CD4-positive, alpha-beta T cell (primary cell): ENCODE measurements around the gene CEP112. TPM values are rescaled to one million over a fixed set of nuclear protein-coding genes. Genes with fewer than 3 reads are reported as not detected.

Source experiments
- ATAC-seq: fragments of 200-7000 bp; cut with Tn5 transposase; one replicate; pipeline ENCODE4 v1.10.0; 2022; ENCODE audit warnings: mild to moderate bottlenecking; ENCODE audit not compliant: poor library complexity
- CTCF ChIA-PET: fragments of 350-600 bp; sonication (Branson Sonifier 250); formaldehyde crosslinking; loops from one replicate; lab custom pipeline; 2021; ENCODE audit warnings: antibody characterized with exemption, inconsistent platforms; lab: Charles Lee
- POLR2A ChIA-PET: fragments of 350-600 bp; sonication (Branson Sonifier 250); formaldehyde crosslinking; loops from one replicate; lab custom pipeline; 2021; ENCODE audit warnings: antibody characterized with exemption, inconsistent platforms; lab: Charles Lee
- DNase-seq, 14 experiments: peaks; one replicate each; pipeline ENCODE4 v3.0.0-alpha.2; 2013 to 2020; ENCODE audit warnings: mixed read lengths in 2 of 14
- H3K27ac ChIP-seq, 2 donors: one replicate each; pipeline versions ENCODE4 v1.5.1 to v1.7.0; 2013; ENCODE audit warnings: low read length in 2 of 2, low read depth in 1 of 2, mild to moderate bottlenecking in 1 of 2
- H3K27me3 ChIP-seq, 2 experiments: 1 replicate in 1 of 2; 2 replicates in 1 of 2; pipeline versions ENCODE4 v1.6.1 to v1.7.0; 2013; ENCODE audit warnings: low read length in 2 of 2, control low read depth in 1 of 2, mild to moderate bottlenecking in 1 of 2, moderate library complexity in 1 of 2; ENCODE audit not compliant: insufficient read depth in 2 of 2, control insufficient read depth in 1 of 2
- H3K36me3 ChIP-seq: one replicate; pipeline ENCODE4 v1.6.1; 2013; ENCODE audit warnings: low read length, control low read depth; ENCODE audit not compliant: insufficient read depth
- H3K4me1 ChIP-seq: one replicate; pipeline ENCODE4 v1.6.1; 2013; ENCODE audit warnings: low read length, control low read depth; ENCODE audit not compliant: insufficient read depth
- H3K4me3 ChIP-seq: one replicate; pipeline ENCODE4 v1.5.1; 2013; ENCODE audit warnings: mild to moderate bottlenecking, low read length, moderate library complexity
- H3K9me3 ChIP-seq, 2 experiments: 1 replicate in 1 of 2; 2 replicates in 1 of 2; pipeline versions ENCODE4 v1.6.1 to v1.7.0; 2013; ENCODE audit warnings: low read length in 2 of 2, mild to moderate bottlenecking in 2 of 2, control low read depth in 1 of 2, moderate library complexity in 1 of 2; ENCODE audit not compliant: control insufficient read depth in 1 of 2, insufficient read depth in 1 of 2
- H3K27ac Mint-ChIP-seq: one replicate; pipeline ENCODE4 v1.8.0; 2020; ENCODE audit warnings: mixed read lengths
- H3K27me3 Mint-ChIP-seq: one replicate; pipeline ENCODE4 v1.8.0; 2021; ENCODE audit warnings: mixed read lengths
- H3K36me3 Mint-ChIP-seq: one replicate; pipeline ENCODE4 v1.8.0; 2021; ENCODE audit warnings: low read depth, mixed read lengths
- H3K4me1 Mint-ChIP-seq: one replicate; pipeline ENCODE4 v1.8.0; 2021; ENCODE audit warnings: low read depth, mixed read lengths
- H3K4me3 Mint-ChIP-seq: one replicate; pipeline ENCODE4 v1.8.0; 2020; ENCODE audit warnings: mild to moderate bottlenecking, mixed read lengths
- H3K9me3 Mint-ChIP-seq: one replicate; pipeline ENCODE4 v1.8.0; 2020; ENCODE audit warnings: mixed read lengths
- intact Hi-C, 2 experiments: fragments of 100-400 bp; cut with DNase I in 1 of 2; cut with micrococcal nuclease in 1 of 2; formaldehyde crosslinking; loops; one replicate each; pipeline versions ENCODE4 v1.15.1 to v1.9.0; 2023 to 2025; cut with DNase I, micrococcal nuclease
- total RNA-seq, 174 experiments: library from RNA in 2 of 174; stranded (reverse) in 2 of 174; gene quantifications; one replicate each; pipeline ENCODE4 v1.2.3 and lab custom pipeline; 2021 to 2026
- TF ChIP-seq, protein P1 (sequence below): fragments of 200-600 bp; IDR thresholded peaks from one replicate; pipeline ENCODE4 v1.8.0; 2022; ENCODE audit warnings: antibody characterized with exemption, mild to moderate bottlenecking

Gene CEP112
- total RNA-seq, 2 experiments from 2014 or later = 1.6 to 2.2 TPM

DNA sequence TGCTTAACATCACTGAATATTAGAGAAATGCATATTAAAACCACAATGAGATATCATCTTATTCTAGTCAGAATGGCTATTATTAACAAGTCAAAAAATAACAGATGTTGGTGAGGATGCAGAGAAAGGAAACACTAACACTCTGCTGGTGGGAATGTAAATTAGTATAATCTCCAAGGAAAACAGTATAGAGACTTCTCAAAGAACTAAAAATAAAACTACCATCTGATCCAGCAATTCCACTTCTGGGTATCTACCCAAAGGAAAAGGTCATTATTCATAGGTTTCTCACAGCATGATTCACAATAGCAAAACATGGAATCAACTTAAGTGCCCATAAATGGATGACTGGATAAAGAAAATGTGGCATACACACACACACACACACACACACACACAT lies 166.4 kb downstream of the CEP112 start:
- H3K36me3 Mint-ChIP-seq = peaks cover 7% of the 10 kb centered on the region
- POLR2A ChIA-PET = no interaction called here
- peaks cover 8 to 15% of the 10 kb centered on the region in 2 experiments for H3K9me3 ChIP-seq
- peaks cover 16% of the 10 kb centered on the region for H3K9me3 Mint-ChIP-seq
- H3K27me3 ChIP-seq = no peaks in the 10 kb centered on the region
- CTCF ChIA-PET = no interaction called here
- no peak overlapping the region for H3K27ac ChIP-seq
- H3K4me1 Mint-ChIP-seq = no peaks in the 10 kb centered on the region
- no peak overlapping the region for H3K4me3 Mint-ChIP-seq
- no peaks in the 10 kb centered on the region for H3K27me3 Mint-ChIP-seq
- TF ChIP-seq, protein P1, sequence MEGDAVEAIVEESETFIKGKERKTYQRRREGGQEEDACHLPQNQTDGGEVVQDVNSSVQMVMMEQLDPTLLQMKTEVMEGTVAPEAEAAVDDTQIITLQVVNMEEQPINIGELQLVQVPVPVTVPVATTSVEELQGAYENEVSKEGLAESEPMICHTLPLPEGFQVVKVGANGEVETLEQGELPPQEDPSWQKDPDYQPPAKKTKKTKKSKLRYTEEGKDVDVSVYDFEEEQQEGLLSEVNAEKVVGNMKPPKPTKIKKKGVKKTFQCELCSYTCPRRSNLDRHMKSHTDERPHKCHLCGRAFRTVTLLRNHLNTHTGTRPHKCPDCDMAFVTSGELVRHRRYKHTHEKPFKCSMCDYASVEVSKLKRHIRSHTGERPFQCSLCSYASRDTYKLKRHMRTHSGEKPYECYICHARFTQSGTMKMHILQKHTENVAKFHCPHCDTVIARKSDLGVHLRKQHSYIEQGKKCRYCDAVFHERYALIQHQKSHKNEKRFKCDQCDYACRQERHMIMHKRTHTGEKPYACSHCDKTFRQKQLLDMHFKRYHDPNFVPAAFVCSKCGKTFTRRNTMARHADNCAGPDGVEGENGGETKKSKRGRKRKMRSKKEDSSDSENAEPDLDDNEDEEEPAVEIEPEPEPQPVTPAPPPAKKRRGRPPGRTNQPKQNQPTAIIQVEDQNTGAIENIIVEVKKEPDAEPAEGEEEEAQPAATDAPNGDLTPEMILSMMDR = no peak
- ATAC-seq (no peak), DNase-seq (no peak)
- no peaks in the 10 kb centered on the region for H3K36me3 ChIP-seq
- no peak overlapping the region for H3K4me3 ChIP-seq
- H3K27ac Mint-ChIP-seq = no peak overlapping the region
- intact Hi-C loops = no loop called here
- no peaks in the 10 kb centered on the region for H3K4me1 ChIP-seq

DNA sequence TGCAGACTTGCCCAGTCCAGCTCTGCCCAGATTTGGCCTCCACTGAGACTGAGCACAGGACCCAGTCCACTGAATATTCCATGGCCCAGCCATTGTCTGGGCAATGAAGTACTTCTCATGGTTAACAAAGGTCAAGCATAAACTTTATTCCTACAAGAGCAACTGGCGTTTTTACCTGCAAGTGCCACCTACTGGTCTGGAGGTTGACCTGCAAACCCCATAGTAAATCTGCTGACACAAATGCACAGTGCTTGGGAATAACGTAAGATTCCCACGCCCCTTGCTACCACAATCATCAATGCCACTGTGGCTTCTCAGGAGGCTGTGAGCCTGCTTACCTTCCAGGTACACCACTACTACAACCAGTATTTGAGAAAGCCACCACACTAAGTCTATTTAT lies 170.2 kb downstream of the CEP112 start:
- Histone ChIP-seq H3K4me1 (no peaks in the 10 kb centered on the region), H3K9me3 (peaks cover 8 to 15% of the 10 kb centered on the region in 2 experiments), H3K27ac (no peak overlapping the region), H3K36me3 (no peaks in the 10 kb centered on the region), H3K27me3 (no peaks in the 10 kb centered on the region), H3K4me3 (no peak overlapping the region)
- Mint-ChIP-seq H3K27me3 (no peaks in the 10 kb centered on the region), H3K9me3 (peaks cover 16% of the 10 kb centered on the region), H3K4me1 (no peaks in the 10 kb centered on the region), H3K4me3 (no peak overlapping the region), H3K27ac (no peak overlapping the region), H3K36me3 (peaks cover 7% of the 10 kb centered on the region)
- DNase-seq = no peak
- POLR2A ChIA-PET = no interaction called here
- intact Hi-C loops = no loop called here
- TF ChIP-seq, protein P1 = no peak
- ATAC-seq = no peak
- CTCF ChIA-PET = no interaction called here

DNA sequence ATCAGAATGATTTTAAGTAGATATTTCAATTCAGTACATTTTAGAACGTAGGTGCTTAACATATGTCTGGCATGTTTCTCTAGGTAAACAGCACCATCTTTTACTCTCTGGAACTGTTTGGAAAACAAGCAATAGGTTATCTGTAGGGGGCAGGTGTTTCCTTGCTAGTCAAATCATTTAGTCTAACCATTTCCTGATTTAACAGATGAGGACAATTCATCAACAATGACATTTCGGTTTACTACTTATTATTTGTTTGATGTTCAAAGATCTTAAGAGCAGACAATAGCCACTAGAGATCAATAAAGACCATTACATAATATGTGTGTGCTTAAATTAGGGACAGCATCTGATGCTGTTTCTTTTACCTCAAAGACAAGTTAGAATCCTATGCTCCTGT lies 173.1 kb downstream of the CEP112 start:
- intact Hi-C loops = no loop called here
- Histone ChIP-seq H3K4me3 (no peak overlapping the region), H3K9me3 (peaks cover 11 to 15% of the 10 kb centered on the region in 2 experiments), H3K36me3 (no peaks in the 10 kb centered on the region), H3K4me1 (no peaks in the 10 kb centered on the region), H3K27ac (no peak overlapping the region), H3K27me3 (no peaks in the 10 kb centered on the region)
- Mint-ChIP-seq H3K36me3 (no peaks in the 10 kb centered on the region), H3K27me3 (no peaks in the 10 kb centered on the region), H3K4me1 (no peaks in the 10 kb centered on the region), H3K4me3 (no peak overlapping the region), H3K9me3 (peaks cover 6% of the 10 kb centered on the region), H3K27ac (no peak overlapping the region)
- ATAC-seq = no peak
- TF ChIP-seq, protein P1 = no peak
- DNase-seq = no peak
- POLR2A ChIA-PET = no interaction called here
- CTCF ChIA-PET = no interaction called here
